Measurements from ENCODE around the gene BUB1. TPM values are rescaled to one million over a fixed set of nuclear protein-coding genes. Genes with fewer than 3 reads are reported as not detected.
"Not testable (repeated sequence)": the region's sequence is repeated elsewhere in the genome, so short reads cannot be mapped to it uniquely, and the experiment has no call there.

The BUB1 gene
- total RNA-seq, 1 experiment from 2014 or later: 136 TPM

- Histone ChIP-seq H3K27me3 (ENCODE audit: control insufficient read depth, insufficient read depth, low read length) (no peaks in the 10 kb centered on the region), H3K36me3 (replicated peaks; ENCODE audit: control insufficient read depth, insufficient read depth, low read length) (no peaks in the 10 kb centered on the region), H3K4me3 (ENCODE audit: insufficient read depth, low read depth, low read length) (no peak overlapping the region)
- no peak for DNase-seq
Observed at GRCh38 chr2:110707386-110707965, 29.6 kb upstream of the BUB1 start.

- Histone ChIP-seq H3K27me3 (ENCODE audit: control insufficient read depth, insufficient read depth, low read length) (no peaks in the 10 kb centered on the region), H3K4me3 (ENCODE audit: insufficient read depth, low read depth, low read length) (no peak overlapping the region), H3K36me3 (replicated peaks; ENCODE audit: control insufficient read depth, insufficient read depth, low read length) (no peaks in the 10 kb centered on the region)
- DNase-seq: no peak
Observed at GRCh38 chr2:110702514-110703380, 24.9 kb upstream of the BUB1 start.

GRCh38 chr2:110698253-110698652, 20.4 kb upstream of the BUB1 start:
- not testable (repeated sequence) for H3K36me3 ChIP-seq (replicated peaks; ENCODE audit: control insufficient read depth, insufficient read depth, low read length); H3K4me3 ChIP-seq (ENCODE audit: insufficient read depth, low read depth, low read length); DNase-seq; H3K27me3 ChIP-seq (ENCODE audit: control insufficient read depth, insufficient read depth, low read length)

- not testable (repeated sequence) for H3K36me3 ChIP-seq (replicated peaks; ENCODE audit: control insufficient read depth, insufficient read depth, low read length); DNase-seq; H3K4me3 ChIP-seq (ENCODE audit: insufficient read depth, low read depth, low read length); H3K27me3 ChIP-seq (ENCODE audit: control insufficient read depth, insufficient read depth, low read length)
Observed at GRCh38 chr2:110695146-110695898, 17.5 kb upstream of the BUB1 start.

- no peak for DNase-seq
- H3K36me3 ChIP-seq (replicated peaks; ENCODE audit: control insufficient read depth, insufficient read depth, low read length): no peaks in the 10 kb centered on the region
- H3K27me3 ChIP-seq (ENCODE audit: control insufficient read depth, insufficient read depth, low read length): peaks cover 11% of the 10 kb centered on the region
- no peak overlapping the region for H3K4me3 ChIP-seq (ENCODE audit: insufficient read depth, low read depth, low read length)
Observed at GRCh38 chr2:110691612-110692258, 13.9 kb upstream of the BUB1 start.

- H3K27me3 ChIP-seq (ENCODE audit: control insufficient read depth, insufficient read depth, low read length): peaks cover 17% of the 10 kb centered on the region
- H3K36me3 ChIP-seq (replicated peaks; ENCODE audit: control insufficient read depth, insufficient read depth, low read length): no peaks in the 10 kb centered on the region
- H3K4me3 ChIP-seq (ENCODE audit: insufficient read depth, low read depth, low read length): no peak overlapping the region
- no peak for DNase-seq
Observed at GRCh38 chr2:110690083-110690965, 12.5 kb upstream of the BUB1 start.

- Histone ChIP-seq H3K36me3 (replicated peaks; ENCODE audit: control insufficient read depth, insufficient read depth, low read length) (no peaks in the 10 kb centered on the region), H3K27me3 (ENCODE audit: control insufficient read depth, insufficient read depth, low read length) (peaks cover 18% of the 10 kb centered on the region), H3K4me3 (ENCODE audit: insufficient read depth, low read depth, low read length) (0 out of 2 replicates have a peak overlapping the region, but pooled peaks have one; percentile 1)
- DNase-seq: peak; percentile 45
Observed at GRCh38 chr2:110688594-110689091, 10.8 kb upstream of the BUB1 start.

GRCh38 chr2:110687775-110688484, 10.1 kb upstream of the BUB1 start:
- Histone ChIP-seq H3K27me3 (ENCODE audit: control insufficient read depth, insufficient read depth, low read length) (peaks cover 18% of the 10 kb centered on the region), H3K4me3 (ENCODE audit: insufficient read depth, low read depth, low read length) (0 out of 2 replicates have a peak overlapping the region, but pooled peaks have one; percentile 1)
- peak; percentile 49 for DNase-seq
- not testable (repeated sequence) for H3K36me3 ChIP-seq (replicated peaks; ENCODE audit: control insufficient read depth, insufficient read depth, low read length)

- Histone ChIP-seq H3K27me3 (ENCODE audit: control insufficient read depth, insufficient read depth, low read length) (peaks cover 19% of the 10 kb centered on the region), H3K36me3 (replicated peaks; ENCODE audit: control insufficient read depth, insufficient read depth, low read length) (no peaks in the 10 kb centered on the region), H3K4me3 (ENCODE audit: insufficient read depth, low read depth, low read length) (no peak overlapping the region)
- DNase-seq: no peak
Observed at GRCh38 chr2:110682872-110683271, 5.0 kb upstream of the BUB1 start.

GRCh38 chr2:110682267-110682666, 4.4 kb upstream of the BUB1 start:
- no peak overlapping the region for H3K4me3 ChIP-seq (ENCODE audit: insufficient read depth, low read depth, low read length)
- peaks cover 19% of the 10 kb centered on the region for H3K27me3 ChIP-seq (ENCODE audit: control insufficient read depth, insufficient read depth, low read length)
- no peaks in the 10 kb centered on the region for H3K36me3 ChIP-seq (replicated peaks; ENCODE audit: control insufficient read depth, insufficient read depth, low read length)
- DNase-seq: no peak

- no peak for DNase-seq
- peaks cover 15% of the 10 kb centered on the region for H3K27me3 ChIP-seq (ENCODE audit: control insufficient read depth, insufficient read depth, low read length)
- H3K4me3 ChIP-seq (ENCODE audit: insufficient read depth, low read depth, low read length): no peak overlapping the region
- no peaks in the 10 kb centered on the region for H3K36me3 ChIP-seq (replicated peaks; ENCODE audit: control insufficient read depth, insufficient read depth, low read length)
Observed at GRCh38 chr2:110680709-110681108, 2.8 kb upstream of the BUB1 start.

- no peak overlapping the region for H3K4me3 ChIP-seq (ENCODE audit: insufficient read depth, low read depth, low read length)
Observed at GRCh38 chr2:110679865-110680264, 2.0 kb upstream of the BUB1 start.

GRCh38 chr2:110679337-110679707, 1.5 kb upstream of the BUB1 start:
- no peak overlapping the region for H3K4me3 ChIP-seq (ENCODE audit: insufficient read depth, low read depth, low read length)
- peaks cover 11% of the 10 kb centered on the region for H3K27me3 ChIP-seq (ENCODE audit: control insufficient read depth, insufficient read depth, low read length)
- DNase-seq: no peak
- no peaks in the 10 kb centered on the region; the same call in 1 of the 2 replicates for H3K36me3 ChIP-seq (replicated peaks; ENCODE audit: control insufficient read depth, insufficient read depth, low read length)

More at GRCh38 chr2:110679865-110680264, 2.0 kb upstream of the BUB1 start:
- peaks cover 12% of the 10 kb centered on the region for H3K27me3 ChIP-seq (ENCODE audit: control insufficient read depth, insufficient read depth, low read length)
- no peaks in the 10 kb centered on the region; the same call in 1 of the 2 replicates for H3K36me3 ChIP-seq (replicated peaks; ENCODE audit: control insufficient read depth, insufficient read depth, low read length)
- DNase-seq: no peak
